IMR-90 (cell line): ENCODE data around the gene SIK3.

Experiments
- CEBPB ChIP-seq: IDR thresholded peaks from 2 replicates; pipeline ENCODE4 v1.6.1; 2012; ENCODE audit warnings: low read depth, low read length, improper control_type of control experiment
- CHD1 ChIP-seq: IDR thresholded peaks from 2 replicates; pipeline ENCODE4 v1.6.1; 2012; ENCODE audit warnings: low read depth, low read length, improper control_type of control experiment

- TF ChIP-seq CHD1 (no peak), CEBPB (no peak)
These were observed 246.6 kb downstream of the SIK3 start for GRCh38 chr11:116851626-116852025.
